Stomach (tissue), 4 donors: Measurements from ENCODE around the gene IGSF9B.

ENCODE experiments used
- CTCF ChIP-seq, 7 experiments: fragments of 450-650 bp in 4 of 7; fragments of 200-600 bp in 3 of 7; sonication (generic) in 3 of 7; IDR thresholded peaks; one replicate each; pipeline ENCODE4 v1.5.1; 2016 to 2019; ENCODE audit warnings: antibody characterized with exemption in 7 of 7, control low read depth in 2 of 7, mild to moderate bottlenecking in 1 of 7
- POLR2A ChIP-seq, 4 donors: fragments of 450-650 bp; IDR thresholded peaks; one replicate each; pipeline ENCODE4 v1.6.1; 2016; ENCODE audit warnings: antibody characterized with exemption in 4 of 4, control low read depth in 2 of 4, mild to moderate bottlenecking in 1 of 4, moderate library complexity in 1 of 4
- POLR2AphosphoS5 ChIP-seq, 3 donors: sonication (generic); formaldehyde crosslinking; IDR thresholded peaks; one replicate each; pipeline ENCODE4 v1.6.1; 2016; ENCODE audit warnings: antibody characterized with exemption in 3 of 3

DNA sequence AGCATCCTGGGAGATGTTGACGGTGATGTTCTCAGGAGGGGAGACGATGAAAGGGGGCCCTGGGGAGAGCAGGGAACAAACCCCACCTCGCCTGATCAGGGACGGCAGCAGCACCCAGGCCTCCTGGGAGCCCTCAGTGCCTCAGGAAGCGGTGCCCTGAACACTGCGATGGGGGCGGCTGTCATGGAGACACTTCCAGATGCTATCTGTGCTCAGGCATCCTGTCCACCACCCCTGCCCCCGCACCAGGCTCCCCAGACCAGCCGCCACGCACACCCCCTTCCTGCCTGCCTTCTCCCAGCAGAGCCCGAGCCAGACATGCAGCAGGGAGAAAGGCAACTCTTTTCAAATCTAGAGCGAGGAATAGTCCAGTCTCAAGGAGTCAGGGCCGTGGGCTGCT lies 20.6 kb downstream of the IGSF9B start:
- no peak for TF ChIP-seq CTCF (IDR thresholded peaks at IDR 0.05)
- no peak for TF ChIP-seq POLR2AphosphoS5 (IDR thresholded peaks at IDR 0.05)
- no peak for TF ChIP-seq POLR2A (IDR thresholded peaks at IDR 0.05)
